GM21717 (cell line): ENCODE data around the gene LCE4A.
"Not testable (repeated sequence)": the region's sequence is repeated elsewhere in the genome, so short reads cannot be mapped to it uniquely, and the experiment has no call there.

Experiments
- ATAC-seq: cut with Tn5 transposase; IDR thresholded peaks from one replicate; pipeline ENCODE4 v1.9.1; 2021; ENCODE audit warnings: mild to moderate bottlenecking, moderate library complexity; ENCODE audit not compliant: unreplicated experiment

Gene LCE4A

GRCh38 chr1:152707860-152708259, at the start of gene LCE4A:
Gene LCE4A, plus strand, starts transcription at chr1:152708160. Its CDS starts 916 bp downstream, at chr1:152709076.
- ATAC-seq, result no peak

- ATAC-seq, result no peak
Measured at GRCh38 chr1:152658649-152659048, 49.3 kb upstream of the LCE4A start.

- no peak for ATAC-seq
Measured at GRCh38 chr1:152663098-152663497, 44.9 kb upstream of the LCE4A start, which contains the start of gene LCE2D. Gene LCE2D, plus strand, starts transcription at chr1:152663380. Its CDS starts 726 bp downstream, at chr1:152664106.

GRCh38 chr1:152666171-152666570, 41.8 kb upstream of the LCE4A start:
- ATAC-seq, result not testable (repeated sequence)

- ATAC-seq, result no peak
Measured at GRCh38 chr1:152667648-152668047, 40.3 kb upstream of the LCE4A start.

GRCh38 chr1:152673016-152673415, 34.9 kb upstream of the LCE4A start:
- ATAC-seq, result no peak

- not testable (repeated sequence) for ATAC-seq
Measured at GRCh38 chr1:152674983-152675382, 33.0 kb upstream of the LCE4A start, which contains the start of gene LCE2C. Gene LCE2C, plus strand, starts transcription at chr1:152675279. Its CDS starts 737 bp downstream, at chr1:152676016.

GRCh38 chr1:152679459-152679858, 28.5 kb upstream of the LCE4A start:
- ATAC-seq, result no peak

GRCh38 chr1:152681616-152682015, 26.3 kb upstream of the LCE4A start:
- no peak for ATAC-seq

GRCh38 chr1:152683846-152684245, 24.1 kb upstream of the LCE4A start:
- ATAC-seq, result no peak

- ATAC-seq, result not testable (repeated sequence)
Measured at GRCh38 chr1:152685823-152686222, 22.1 kb upstream of the LCE4A start, which contains the start of gene LCE2B. Gene LCE2B, plus strand, starts transcription at chr1:152686123. Its CDS starts 721 bp downstream, at chr1:152686844.

GRCh38 chr1:152697701-152698600, 10.0 kb upstream of the LCE4A start, which contains the start of gene LCE2A:
Gene LCE2A, plus strand, starts transcription at chr1:152698345. Its CDS starts 557 bp downstream, at chr1:152698902.
- ATAC-seq, result no peak

GRCh38 chr1:152699746-152700145, 8.2 kb upstream of the LCE4A start:
- ATAC-seq, result no peak

- no peak for ATAC-seq
Measured at GRCh38 chr1:152718238-152718637, 10.3 kb downstream of the LCE4A start.

GRCh38 chr1:152725261-152725660, 17.3 kb downstream of the LCE4A start:
- ATAC-seq, result no peak

- no peak for ATAC-seq
Measured at GRCh38 chr1:152728986-152729385, 21.0 kb downstream of the LCE4A start.

- no peak for ATAC-seq
Measured at GRCh38 chr1:152735648-152736047, 27.7 kb downstream of the LCE4A start.

GRCh38 chr1:152737997-152738396, 30.0 kb downstream of the LCE4A start:
- no peak for ATAC-seq

GRCh38 chr1:152739841-152740240, 31.9 kb downstream of the LCE4A start:
- no peak for ATAC-seq

GRCh38 chr1:152741656-152742055, 33.7 kb downstream of the LCE4A start:
- ATAC-seq, result no peak

GRCh38 chr1:152743371-152744145, 35.6 kb downstream of the LCE4A start:
- no peak for ATAC-seq
